Peyer's patch (tissue), 4 donors: ENCODE data around the gene CADM3.

Experiments used
- CTCF ChIP-seq, 6 experiments: fragments of 450-650 bp in 4 of 6; fragments of 200-600 bp in 2 of 6; sonication (generic) in 1 of 6; IDR thresholded peaks; one replicate each; pipeline ENCODE4 v1.5.1; 2017 to 2019; ENCODE audit warnings: antibody characterized with exemption in 6 of 6, mild to moderate bottlenecking in 3 of 6, moderate library complexity in 1 of 6
- POLR2A ChIP-seq, 2 donors: fragments of 450-650 bp; IDR thresholded peaks; one replicate each; pipeline ENCODE4 v1.5.1; 2017; ENCODE audit warnings: antibody characterized with exemption in 2 of 2, mild to moderate bottlenecking in 2 of 2, moderate library complexity in 2 of 2

- TF ChIP-seq CTCF (IDR thresholded peaks at IDR 0.05) (no peak), POLR2A (IDR thresholded peaks at IDR 0.05) (no peak)
Observed at GRCh38 chr1:159146980-159147379, 24.4 kb upstream of the CADM3 start.
